Skeletal muscle satellite cell (primary cell): ENCODE results near the gene NFS1. TPM values are rescaled to one million over a fixed set of nuclear protein-coding genes. Genes with fewer than 3 reads are reported as not detected.

Experiments used
- H3K27me3 ChIP-seq: 2 replicates; pipeline ENCODE4 v1.7.0; 2013; ENCODE audit warnings: low read length; ENCODE audit not compliant: control insufficient read depth, insufficient read depth
- H3K36me3 ChIP-seq: 2 replicates; pipeline ENCODE4 v1.7.0; 2013; ENCODE audit warnings: mild to moderate bottlenecking, control low read depth, low read length; ENCODE audit not compliant: insufficient read depth
- H3K4me1 ChIP-seq: 2 replicates; pipeline ENCODE4 v1.7.0; 2013; ENCODE audit warnings: low read length; ENCODE audit not compliant: control insufficient read depth, insufficient read depth
- H3K4me2 ChIP-seq: 2 replicates; pipeline ENCODE4 v1.7.0; 2013; ENCODE audit warnings: mild to moderate bottlenecking, low read length
- H3K4me3 ChIP-seq: 2 replicates; pipeline ENCODE4 v1.7.0; 2013; ENCODE audit warnings: low read length
- H3K9ac ChIP-seq: 2 replicates; pipeline ENCODE4 v1.7.0; 2013; ENCODE audit warnings: mild to moderate bottlenecking, low read depth, low read length, moderate library complexity
- H3K9me3 ChIP-seq: replicated peaks from 2 replicates; pipeline ENCODE4 v1.7.0; 2013; ENCODE audit warnings: mild to moderate bottlenecking, control low read depth, low read length
- small RNA-seq: library from RNA; depleted of rRNA; stranded (forward); fragments of <200 nt; gene quantifications from one replicate; pipeline ENCODE3, GENCODE V24; 2012

The NFS1 gene

GRCh38 chr20:35625584-35626385 lies 73.4 kb downstream of the NFS1 start:
- Histone ChIP-seq H3K4me1 (no peaks in the 10 kb centered on the region), H3K36me3 (peaks cover 57% of the 10 kb centered on the region), H3K27me3 (no peaks in the 10 kb centered on the region), H3K4me3 (no peak overlapping the region), H3K9ac (no peak overlapping the region), H3K4me2 (no peak overlapping the region), H3K9me3 (no peaks in the 10 kb centered on the region)

DNA sequence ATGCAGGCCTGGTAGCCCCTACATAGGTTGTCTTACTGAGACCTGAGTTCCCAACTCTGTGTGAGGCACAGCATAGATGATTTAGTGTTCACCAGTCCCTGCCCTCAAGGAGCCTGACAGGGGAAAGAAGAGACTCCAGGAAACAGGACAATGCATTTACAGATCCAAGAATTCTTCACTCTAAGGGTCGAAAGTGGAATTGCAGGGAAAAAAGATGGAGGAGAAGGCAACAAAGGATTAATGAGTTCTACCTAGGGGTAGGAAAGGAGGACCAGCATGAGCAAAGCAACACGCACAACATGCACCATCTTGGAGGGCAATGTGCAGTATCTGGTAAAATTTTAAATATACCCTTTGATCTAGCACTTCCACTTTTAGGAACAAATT lies 77.6 kb downstream of the NFS1 start:
- H3K27me3 ChIP-seq: no peaks in the 10 kb centered on the region
- no peak overlapping the region for H3K9ac ChIP-seq
- H3K4me1 ChIP-seq: peaks cover 25% of the 10 kb centered on the region
- no peak overlapping the region for H3K4me2 ChIP-seq
- no peak overlapping the region for H3K4me3 ChIP-seq
- no peaks in the 10 kb centered on the region for H3K9me3 ChIP-seq
- H3K36me3 ChIP-seq: peaks cover 26% of the 10 kb centered on the region

GRCh38 chr20:35620818-35621559 lies 78.2 kb downstream of the NFS1 start:
- Histone ChIP-seq H3K9ac (no peak overlapping the region), H3K27me3 (no peaks in the 10 kb centered on the region), H3K4me1 (peaks cover 26% of the 10 kb centered on the region), H3K9me3 (no peaks in the 10 kb centered on the region), H3K4me2 (no peak overlapping the region), H3K4me3 (no peak overlapping the region), H3K36me3 (peaks cover 20% of the 10 kb centered on the region)

DNA sequence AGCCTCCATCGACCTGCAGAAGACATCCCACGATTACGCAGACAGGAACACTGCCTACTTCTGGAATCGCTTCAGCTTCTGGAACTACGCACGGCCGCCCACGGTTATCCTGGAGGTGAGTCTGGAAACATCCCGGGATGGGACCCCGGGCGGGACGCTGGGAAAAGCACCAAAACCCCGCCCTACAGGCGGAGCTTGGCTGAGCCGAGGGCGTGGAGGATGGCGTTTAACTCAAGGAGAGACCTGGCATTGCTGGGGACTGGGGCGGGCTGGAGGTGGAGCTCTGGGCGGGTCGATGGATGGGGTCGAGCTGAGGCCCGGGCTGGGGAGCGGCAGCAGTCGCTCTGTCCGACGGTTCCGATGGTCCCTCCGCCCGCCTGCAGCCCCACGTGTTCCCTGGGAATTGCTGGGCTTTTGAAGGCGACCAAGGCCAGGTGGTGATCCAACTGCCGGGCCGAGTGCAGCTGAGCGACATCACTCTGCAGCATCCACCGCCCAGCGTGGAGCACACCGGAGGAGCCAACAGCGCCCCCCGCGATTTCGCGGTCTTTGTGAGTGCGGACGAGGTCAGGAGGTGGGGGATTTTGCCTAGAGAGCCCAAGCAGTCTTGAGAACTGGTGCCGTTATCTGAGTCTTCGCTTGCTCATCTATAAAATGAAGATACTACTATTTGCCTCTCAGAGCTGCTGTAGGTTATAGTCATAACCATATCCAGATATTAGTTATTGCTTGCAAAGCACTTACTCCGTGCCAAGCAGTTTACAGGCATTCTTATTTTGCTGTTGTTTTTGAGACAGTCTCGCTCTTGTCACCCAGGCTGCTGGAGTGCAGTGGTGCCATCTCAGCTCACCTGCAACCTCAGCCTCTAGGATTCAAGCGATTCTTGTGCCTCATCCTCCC lies 79.7 kb downstream of the NFS1 start:
- Histone ChIP-seq H3K4me3 (peak overlapping the region; percentile 67), H3K36me3 (peaks cover 13% of the 10 kb centered on the region), H3K9me3 (no peaks in the 10 kb centered on the region), H3K27me3 (no peaks in the 10 kb centered on the region), H3K4me1 (peaks cover 33% of the 10 kb centered on the region), H3K9ac (no peak overlapping the region), H3K4me2 (peak overlapping the region; percentile 85)

GRCh38 chr20:35618263-35619131 lies 80.7 kb downstream of the NFS1 start:
- no peaks in the 10 kb centered on the region for H3K27me3 ChIP-seq

More at GRCh38 chr20:35618263-35619131, 80.7 kb downstream of the NFS1 start:
- Histone ChIP-seq H3K4me2 (peak overlapping the region; percentile 85), H3K9ac (peak overlapping the region; percentile 71), H3K4me3 (peak overlapping the region; percentile 67), H3K4me1 (peaks cover 33% of the 10 kb centered on the region), H3K36me3 (peaks cover 13% of the 10 kb centered on the region), H3K9me3 (no peaks in the 10 kb centered on the region)

Small RNA genes lying within 50 kb of the gene (small RNA-seq; reads per million reads assigned to genes)
- not detected for gene RNU6-759P
